NCI-H345 treated with DMSO at 0.1 percent for 48 hours (cell line): Measurements from ENCODE around the gene TEX38.
"Not testable (repeated sequence)": the region's sequence is repeated elsewhere in the genome, so short reads cannot be mapped to it uniquely, and the experiment has no call there.

Source experiments
- DNase-seq: peaks from one replicate; lab custom pipeline; 2025; ENCODE audit not compliant: unreplicated experiment; lab: John Stamatoyannopoulos, UW

TEX38 gene

GRCh38 chr1:46654698-46655097, 17.0 kb upstream of the TEX38 start:
- DNase-seq = not testable (repeated sequence)

DNA sequence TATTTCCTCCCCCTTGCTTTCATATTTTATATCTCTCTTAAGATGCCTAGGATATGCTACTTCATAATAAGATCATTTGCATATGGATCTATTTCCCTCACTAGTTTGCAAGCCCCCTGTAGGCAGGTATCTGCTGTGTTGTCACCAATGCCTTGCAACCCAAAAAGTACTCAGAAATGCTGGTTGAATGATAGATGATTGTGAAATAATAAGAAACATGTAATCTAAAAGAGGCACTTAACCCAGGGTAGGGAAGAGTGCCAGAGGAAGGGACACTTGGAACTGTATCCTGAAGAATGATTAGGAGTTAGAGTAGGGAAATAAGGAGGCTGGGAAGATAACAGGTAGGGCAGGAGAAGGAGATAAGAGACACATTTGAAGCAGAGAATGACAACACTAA, 15.8 kb upstream of the TEX38 start:
- no peak for DNase-seq

GRCh38 chr1:46656643-46657042, 15.0 kb upstream of the TEX38 start:
- no peak for DNase-seq

- no peak for DNase-seq
Measured at GRCh38 chr1:46657775-46658174, 13.9 kb upstream of the TEX38 start.

DNA sequence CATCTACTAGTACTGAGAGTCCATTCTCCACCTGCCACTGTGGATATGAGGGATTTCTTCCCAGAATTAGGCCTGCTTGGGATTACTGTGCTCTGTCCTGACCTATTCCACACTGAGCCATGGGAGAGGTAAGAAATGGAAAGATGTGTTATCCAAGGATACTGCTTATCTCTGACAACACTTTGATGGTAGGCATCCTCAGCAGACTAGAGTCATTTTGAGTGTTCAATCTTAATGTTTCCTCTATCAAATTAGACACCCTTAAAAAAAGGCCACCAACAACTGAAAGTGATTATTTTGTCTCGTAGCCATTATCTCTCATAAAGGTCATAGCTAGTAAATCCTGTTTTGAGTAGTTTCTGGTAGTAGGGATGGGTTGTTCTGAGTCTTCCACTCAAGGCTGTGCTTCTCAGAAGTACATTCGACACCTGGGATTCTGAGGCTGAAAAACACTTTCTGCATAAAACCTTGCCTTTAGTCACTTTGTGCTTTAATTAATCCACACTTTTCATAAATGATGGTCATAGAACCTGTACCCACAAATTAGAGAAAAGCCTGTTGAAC, 12.3 kb upstream of the TEX38 start:
- no peak for DNase-seq

DNA sequence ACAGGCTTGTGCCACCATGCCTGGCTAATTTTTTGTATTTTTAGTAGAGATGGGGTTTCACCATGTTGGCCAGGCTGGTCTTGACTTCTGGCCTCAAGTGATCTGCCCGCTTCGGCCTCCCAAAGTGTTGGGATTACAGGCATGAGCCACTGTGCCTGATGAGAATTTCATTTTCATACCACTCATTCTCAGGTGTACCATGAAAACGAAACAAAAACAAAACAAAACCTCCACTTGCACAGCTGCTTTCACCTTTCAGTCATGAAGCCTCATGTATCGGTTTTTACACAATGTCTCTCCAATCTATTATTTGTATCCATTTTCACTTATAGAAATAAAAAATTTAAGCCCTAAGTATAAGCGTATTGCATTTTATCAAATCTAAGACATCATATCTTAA, 11.5 kb upstream of the TEX38 start:
- not testable (repeated sequence) for DNase-seq

- not testable (repeated sequence) for DNase-seq
Measured at GRCh38 chr1:46662919-46663318, 8.7 kb upstream of the TEX38 start.

GRCh38 chr1:46665983-46666382, 5.7 kb upstream of the TEX38 start:
- no peak for DNase-seq

DNA sequence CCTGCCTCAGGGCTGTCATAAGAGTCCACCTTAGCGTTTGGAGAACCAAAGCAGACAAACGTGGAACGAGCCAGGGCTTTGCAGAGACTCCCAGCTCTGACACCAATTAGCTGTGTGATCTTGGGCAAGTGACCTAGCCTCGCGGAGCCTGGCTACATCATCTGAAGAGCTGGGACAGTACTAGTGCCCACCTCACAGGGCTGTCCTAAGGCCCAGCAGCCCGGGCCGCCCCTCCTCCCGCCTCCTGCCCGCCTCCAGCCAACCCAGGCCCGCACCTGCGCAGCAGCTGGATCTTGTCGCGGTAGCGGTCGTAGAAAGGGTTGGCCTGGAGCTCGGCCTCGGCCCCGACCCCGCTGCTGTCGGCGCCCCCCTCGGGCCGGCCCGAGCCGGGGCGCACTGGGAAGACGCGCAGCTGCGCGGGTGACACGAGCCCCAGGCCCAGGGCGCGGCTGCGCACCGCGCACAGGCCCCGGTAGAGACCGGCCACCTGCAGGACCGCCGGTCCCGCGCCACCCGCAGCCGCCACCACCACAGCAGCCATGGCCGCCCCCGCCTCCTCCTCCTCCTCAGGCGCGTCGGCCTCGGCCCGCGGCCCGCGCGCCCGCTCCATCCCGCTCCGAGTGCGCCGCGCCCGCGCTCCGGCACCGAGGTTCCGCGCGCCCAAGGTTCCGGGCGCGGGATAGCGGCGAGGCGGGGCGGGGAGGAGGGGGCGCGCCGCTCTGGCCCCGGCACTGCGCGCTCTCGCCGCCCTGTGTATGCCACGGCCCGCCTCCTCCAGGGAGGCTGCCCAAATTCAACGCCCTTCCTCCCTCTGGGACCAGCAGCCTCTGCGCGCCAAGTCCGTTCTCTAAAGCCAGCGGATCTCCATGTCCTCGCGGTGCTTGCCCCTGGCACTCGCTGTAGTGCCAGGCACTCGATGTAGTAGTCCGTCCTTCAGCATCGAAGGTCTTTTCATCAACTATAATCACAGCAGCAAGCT, 3.6 kb upstream of the TEX38 start, which contains the start of gene ATPAF1:
TSS of gene ATPAF1 (minus strand) at position 583 of the 979 bp plus-strand sequence. CDS start at position 541, 42 bp downstream.
- DNase-seq = peak; percentile 33

- DNase-seq = no peak
Measured at GRCh38 chr1:46670134-46670533, 1.5 kb upstream of the TEX38 start.

- DNase-seq = no peak
Measured at GRCh38 chr1:46672696-46673095, 1.0 kb downstream of the TEX38 start.

GRCh38 chr1:46673749-46674182, 2.1 kb downstream of the TEX38 start:
- no peak for DNase-seq

- DNase-seq = no peak
Measured at GRCh38 chr1:46675549-46676314, 4.1 kb downstream of the TEX38 start.

DNA sequence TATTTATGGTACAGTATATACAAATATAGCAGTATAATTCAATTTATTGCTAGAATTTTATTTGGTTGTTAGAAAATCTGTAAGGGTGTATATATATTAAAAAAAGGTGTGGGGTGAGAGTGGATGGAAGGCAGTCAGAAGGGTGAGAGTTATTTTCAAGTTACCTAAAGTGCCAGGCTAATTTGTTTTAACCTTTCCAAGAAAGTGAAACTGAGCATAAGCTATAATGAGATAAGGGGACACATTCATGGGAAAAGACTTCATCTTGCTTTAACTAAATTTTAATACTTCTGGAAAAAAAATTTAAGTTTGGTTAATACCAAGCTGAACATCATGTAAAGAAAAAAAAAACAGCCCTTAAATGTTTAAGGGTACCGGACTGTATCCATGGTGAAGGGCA, 4.9 kb downstream of the TEX38 start:
- DNase-seq = no peak

GRCh38 chr1:46677339-46677738, 5.7 kb downstream of the TEX38 start:
- DNase-seq = no peak

GRCh38 chr1:46679789-46680573, 8.3 kb downstream of the TEX38 start:
- no peak for DNase-seq

GRCh38 chr1:46681333-46682034, 9.8 kb downstream of the TEX38 start:
- DNase-seq = no peak

DNA sequence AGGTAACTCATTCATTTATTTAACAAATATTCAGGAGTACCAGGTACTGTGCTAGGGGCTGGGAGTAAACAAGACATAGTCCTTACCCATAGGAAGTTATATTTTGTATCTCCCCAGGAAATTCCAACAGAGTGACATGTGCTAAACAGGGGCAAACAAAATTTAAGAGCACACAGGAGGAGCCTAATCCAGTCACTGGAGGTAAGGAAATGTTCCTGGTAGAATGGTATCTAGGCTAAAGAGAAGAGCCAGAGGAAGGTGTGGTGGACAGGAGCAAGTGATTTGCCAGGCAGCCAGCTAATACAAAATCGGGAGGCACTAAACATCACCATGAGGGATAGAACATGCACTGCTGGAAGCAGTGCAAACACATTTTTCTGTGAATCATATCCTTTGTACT, 10.4 kb downstream of the TEX38 start:
- DNase-seq = no peak

GRCh38 chr1:46684670-46685069, 13.0 kb downstream of the TEX38 start:
- no peak for DNase-seq

GRCh38 chr1:46686255-46686654, 14.6 kb downstream of the TEX38 start:
- DNase-seq = no peak
